GM12878 (cell line): ENCODE measurements around the gene SCCPDH. TPM values are rescaled to one million over a fixed set of nuclear protein-coding genes. Genes with fewer than 3 reads are reported as not detected.

Experiments
- ATAC-seq: fragments of 200-7000 bp; cut with Tn5 transposase; 3 replicates; pipeline ENCODE4 v1.9.1; 2020; ENCODE audit warnings: mild to moderate bottlenecking, moderate library complexity
- BruUV-seq: library from RNA; stranded (reverse); fragments of 400-500 nt; replicated peaks from 2 replicates; lab custom pipeline; 2021; lab: Mats Ljungman, UMichigan
- CTCF ChIA-PET: fragments of 300-600 bp; sonication (Branson Sonifier 250); formaldehyde crosslinking; extraction: SDS; loops from one replicate; lab custom pipeline; 2021; ENCODE audit warnings: inconsistent platforms; lab: Yijun Ruan, JAX
- POLR2A ChIA-PET: fragments of 350-600 bp; formaldehyde crosslinking; extraction: SDS; loops from one replicate; lab custom pipeline; 2021; ENCODE audit warnings: inconsistent platforms; lab: Charles Lee
- RAD21 ChIA-PET: fragments of 300-600 bp; sonication (Branson Sonifier 250); formaldehyde crosslinking; loops from one replicate; lab custom pipeline; 2023; ENCODE audit warnings: antibody characterized with exemption; ENCODE audit not compliant: unreplicated experiment; lab: Charles Lee
- SMC1A ChIA-PET: fragments of 300-600 bp; sonication (Branson Sonifier 250); formaldehyde crosslinking; loops from one replicate; lab custom pipeline; 2023; ENCODE audit not compliant: unreplicated experiment, uncharacterized antibody; lab: Charles Lee
- DNase-seq: peaks from one replicate; pipeline ENCODE4 v3.0.0-alpha.2; 2011; ENCODE audit warnings: low read depth, low spot score
- FAIRE-seq: peaks from 3 replicates; lab custom pipeline; 2011; peaks lifted over from hg19 to GRCh38; lab: Jason Lieb, UNC
- H2AFZ ChIP-seq: 2 replicates; pipeline ENCODE4 v1.6.0; 2011; ENCODE audit warnings: low read depth, low read length, control low read depth; ENCODE audit not compliant: control insufficient read depth
- H3K27ac ChIP-seq: 2 replicates; pipeline ENCODE4 v1.5.1; 2011; ENCODE audit warnings: control low read depth; ENCODE audit not compliant: control insufficient read depth, insufficient read depth
- H3K27me3 ChIP-seq, 2 experiments: replicated peaks in 1 of 2; 2 replicates each; pipeline versions ENCODE4 v1.6.0 to v1.6.1; 2011; ENCODE audit warnings: low read length in 1 of 2; ENCODE audit not compliant: control insufficient read depth in 2 of 2, insufficient read depth in 2 of 2
- H3K36me3 ChIP-seq, 2 experiments: 2 replicates each; pipeline ENCODE4 v1.5.1; 2011; ENCODE audit warnings: low read length in 1 of 2; ENCODE audit not compliant: control insufficient read depth in 2 of 2, insufficient read depth in 2 of 2
- H3K4me1 ChIP-seq: 2 replicates; pipeline ENCODE4 v1.6.1; 2011; ENCODE audit warnings: mild to moderate bottlenecking, low read length, moderate library complexity, mixed read lengths; ENCODE audit not compliant: control insufficient read depth, insufficient read depth
- H3K4me2 ChIP-seq: 2 replicates; pipeline ENCODE4 v1.6.0; 2011; ENCODE audit warnings: control low read depth; ENCODE audit not compliant: control insufficient read depth, insufficient read depth
- H3K4me3 ChIP-seq: fragments of 200-600 bp; sonication (generic); 2 replicates; pipeline ENCODE4 v1.5.1; 2016
- H3K79me2 ChIP-seq: 2 replicates; pipeline ENCODE4 v1.6.0; 2011; ENCODE audit warnings: low read length; ENCODE audit not compliant: control insufficient read depth, insufficient read depth
- H3K9ac ChIP-seq: 2 replicates; pipeline ENCODE4 v1.8.0; 2011; ENCODE audit warnings: low read length, control low read depth, mixed read lengths; ENCODE audit not compliant: control insufficient read depth, insufficient read depth
- H3K9me3 ChIP-seq: replicated peaks from 3 replicates; pipeline ENCODE4 v1.5.1; 2011; ENCODE audit warnings: mild to moderate bottlenecking, low read length; ENCODE audit not compliant: control insufficient read depth, insufficient read depth
- H4K20me1 ChIP-seq: 2 replicates; pipeline ENCODE4 v1.6.0; 2011; ENCODE audit not compliant: control insufficient read depth, insufficient read depth
- BCL11A ChIP-seq: IDR thresholded peaks from 2 replicates; pipeline ENCODE4 v1.6.1; 2011; ENCODE audit warnings: low read depth, low read length
- EP300 ChIP-seq, 2 experiments: fragments of 150-350 bp in 1 of 2; IDR thresholded peaks; 2 replicates each; pipeline ENCODE4 v1.6.1; 2011 to 2012; ENCODE audit warnings: low read depth in 2 of 2, low read length in 2 of 2, borderline replicate concordance in 1 of 2, improper control_type of control experiment in 1 of 2, inconsistent platforms in 1 of 2; ENCODE audit not compliant: control insufficient read depth in 1 of 2
- GABPA ChIP-seq: IDR thresholded peaks from 2 replicates; pipeline ENCODE4 v1.6.1; 2014; ENCODE audit warnings: antibody characterized with exemption, low read depth, mild to moderate bottlenecking, inconsistent platforms
- GATAD2B ChIP-seq: fragments of 450-650 bp; conservative IDR thresholded peaks from 2 replicates; pipeline ENCODE4 v1.6.1; 2017; ENCODE audit warnings: low read depth, mild to moderate bottlenecking, moderate library complexity
- HDGF ChIP-seq: fragments of 450-650 bp; IDR thresholded peaks from 2 replicates; pipeline ENCODE4 v1.6.1; 2016; ENCODE audit warnings: antibody characterized with exemption
- IKZF1 ChIP-seq: fragments of 450-650 bp; conservative IDR thresholded peaks from 2 replicates; pipeline ENCODE4 v1.6.1; 2017; ENCODE audit warnings: antibody characterized with exemption, mild to moderate bottlenecking
- PAX5 ChIP-seq: IDR thresholded peaks from 2 replicates; pipeline ENCODE4 v1.6.1; 2011; ENCODE audit warnings: low read depth, low read length, borderline replicate concordance
- PAX8 ChIP-seq: fragments of 450-650 bp; IDR thresholded peaks from 2 replicates; pipeline ENCODE4 v1.6.1; 2017; ENCODE audit warnings: mild to moderate bottlenecking, moderate library complexity
- RAD21 ChIP-seq: IDR thresholded peaks from 2 replicates; pipeline ENCODE4 v1.6.1; 2011; ENCODE audit warnings: mild to moderate bottlenecking, low read depth, low read length, moderate library complexity; ENCODE audit not compliant: insufficient read depth
- RB1 ChIP-seq: fragments of 450-650 bp; formaldehyde crosslinking; IDR thresholded peaks from 2 replicates; pipeline ENCODE4 v1.6.1; 2017; ENCODE audit warnings: mild to moderate bottlenecking, borderline replicate concordance
- TARDBP ChIP-seq: IDR thresholded peaks from 2 replicates; pipeline ENCODE4 v1.6.1; 2016; ENCODE audit warnings: borderline replicate concordance
- TCF7 ChIP-seq: IDR thresholded peaks from 2 replicates; pipeline ENCODE4 v1.6.1; 2014; ENCODE audit warnings: antibody characterized with exemption, borderline replicate concordance
- YY1 ChIP-seq: IDR thresholded peaks from 2 replicates; pipeline ENCODE4 v1.6.1; 2011; ENCODE audit warnings: low read depth, mild to moderate bottlenecking, low read length
- ZNF622 ChIP-seq: fragments of 450-650 bp; IDR thresholded peaks from 2 replicates; pipeline ENCODE4 v1.6.1; 2017; ENCODE audit warnings: mild to moderate bottlenecking, inconsistent platforms
- ZZZ3 ChIP-seq: IDR thresholded peaks from 2 replicates; pipeline ENCODE4 v1.6.1; 2011; ENCODE audit warnings: low read depth; ENCODE audit not compliant: control insufficient read depth, insufficient read length
- WGBS: methylation state at CpG from one replicate; pipeline ENCODE4 v1.1.6; 2016; ENCODE audit warnings: low lambda C conversion rate; ENCODE audit not compliant: insufficient replicate concordance, insufficient coverage; ENCODE audit errors: missing lambda C conversion rate; 5-methylcytosine and 5-hydroxymethylcytosine counted together
- in situ Hi-C: fragments of 300-500 bp; cut with MboI; formaldehyde crosslinking; loops from 9 replicates; pipeline ENCODE4 v1.14.3; 2018; ENCODE audit warnings: mixed read lengths
- intact Hi-C: fragments of 100-400 bp; cut with micrococcal nuclease; formaldehyde crosslinking; loops from one replicate; pipeline ENCODE4 v1.14.2; 2022; ENCODE audit not compliant: unreplicated experiment
- polyA plus RNA-seq, 11 experiments: library from polyadenylated mRNA; depleted of rRNA in 4 of 11; unstranded in 6 of 11; stranded (reverse) in 5 of 11; fragments of >200 nt; fragmentation: Nextera tagmentation in 4 of 11; fragmentation: Illumina TruSeq in 1 of 11; extraction: Ambion mirVana in 4 of 11; extraction: Trizol in 1 of 11; gene quantifications; 1 replicate in 1 of 11; 2 replicates in 10 of 11; pipeline versions ENCODE4 v1.2.1 to v1.2.3, GENCODE V29; 2011 to 2016; ENCODE audit warnings: inconsistent platforms in 2 of 11, missing spikeins in 2 of 11, low read depth in 1 of 11
- total RNA-seq, 4 experiments: library from RNA; depleted of rRNA in 3 of 4; stranded (reverse); fragments of >200 nt in 3 of 4; fragmentation: Illumina TruSeq in 1 of 4; extraction: Trizol in 1 of 4; gene quantifications; 2 replicates each; pipeline versions ENCODE4 v1.2.1 to v1.2.3, GENCODE V29; 2013 to 2021
- TF ChIP-seq, protein P1 (sequence below): fragments of 150-350 bp; IDR thresholded peaks from 2 replicates; pipeline ENCODE4 v1.6.1; 2016; ENCODE audit warnings: low read depth, low read length
- TF ChIP-seq, protein P2 (sequence below): IDR thresholded peaks from 2 replicates; pipeline ENCODE4 v1.6.1; 2012; ENCODE audit warnings: low read depth, low read length, improper control_type of control experiment
- TF ChIP-seq, protein P3 (sequence below): fragments of 450-650 bp; IDR thresholded peaks from 2 replicates; pipeline ENCODE4 v1.6.1; 2018; ENCODE audit warnings: mild to moderate bottlenecking, low read depth, moderate library complexity; ENCODE audit not compliant: partially characterized antibody

Gene SCCPDH
- total and polyA plus RNA-seq, 10 of the 15 experiments (the other 5 are each of a cell fraction or from before 2014, with no cell fraction given): 5.4 to 44.8 (median 24.5) TPM

GRCh38 chr1:246755419-246755818 lies 31.2 kb downstream of the SCCPDH start:
- no peak overlapping the region for H3K9ac ChIP-seq
- in situ Hi-C loops: loop anchor here (5.0 kb wide), 1 partner anchor 258 kb away; no protein-coding TSS in a partner anchor
- peaks cover 0 to 5% of the 10 kb centered on the region in 2 experiments; a peak in 1 of 4 replicates for H3K36me3 ChIP-seq
- H3K79me2 ChIP-seq: no peaks in the 10 kb centered on the region
- 96% methylated on average over 8 of the region's 8 CpGs for WGBS
- TF ChIP-seq TARDBP (no peak), HDGF (no peak), EP300 (IDR thresholded peaks at IDR 0.05; ENCODE audit: borderline replicate concordance in 1 of 2, control insufficient read depth in 1 of 2, low read depth in 2 of 2, low read length in 2 of 2) (no peak), PAX5 (no peak), YY1 (no peak), RB1 (no peak), RAD21 (no peak), ZNF622 (no peak), GATAD2B (no peak), TCF7 (no peak), GABPA (no peak), ZZZ3 (no peak), PAX8 (no peak), IKZF1 (no peak), BCL11A (no peak)
- TF ChIP-seq, protein P1, sequence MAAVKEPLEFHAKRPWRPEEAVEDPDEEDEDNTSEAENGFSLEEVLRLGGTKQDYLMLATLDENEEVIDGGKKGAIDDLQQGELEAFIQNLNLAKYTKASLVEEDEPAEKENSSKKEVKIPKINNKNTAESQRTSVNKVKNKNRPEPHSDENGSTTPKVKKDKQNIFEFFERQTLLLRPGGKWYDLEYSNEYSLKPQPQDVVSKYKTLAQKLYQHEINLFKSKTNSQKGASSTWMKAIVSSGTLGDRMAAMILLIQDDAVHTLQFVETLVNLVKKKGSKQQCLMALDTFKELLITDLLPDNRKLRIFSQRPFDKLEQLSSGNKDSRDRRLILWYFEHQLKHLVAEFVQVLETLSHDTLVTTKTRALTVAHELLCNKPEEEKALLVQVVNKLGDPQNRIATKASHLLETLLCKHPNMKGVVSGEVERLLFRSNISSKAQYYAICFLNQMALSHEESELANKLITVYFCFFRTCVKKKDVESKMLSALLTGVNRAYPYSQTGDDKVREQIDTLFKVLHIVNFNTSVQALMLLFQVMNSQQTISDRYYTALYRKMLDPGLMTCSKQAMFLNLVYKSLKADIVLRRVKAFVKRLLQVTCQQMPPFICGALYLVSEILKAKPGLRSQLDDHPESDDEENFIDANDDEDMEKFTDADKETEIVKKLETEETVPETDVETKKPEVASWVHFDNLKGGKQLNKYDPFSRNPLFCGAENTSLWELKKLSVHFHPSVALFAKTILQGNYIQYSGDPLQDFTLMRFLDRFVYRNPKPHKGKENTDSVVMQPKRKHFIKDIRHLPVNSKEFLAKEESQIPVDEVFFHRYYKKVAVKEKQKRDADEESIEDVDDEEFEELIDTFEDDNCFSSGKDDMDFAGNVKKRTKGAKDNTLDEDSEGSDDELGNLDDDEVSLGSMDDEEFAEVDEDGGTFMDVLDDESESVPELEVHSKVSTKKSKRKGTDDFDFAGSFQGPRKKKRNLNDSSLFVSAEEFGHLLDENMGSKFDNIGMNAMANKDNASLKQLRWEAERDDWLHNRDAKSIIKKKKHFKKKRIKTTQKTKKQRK: no peak
- TF ChIP-seq, protein P2, sequence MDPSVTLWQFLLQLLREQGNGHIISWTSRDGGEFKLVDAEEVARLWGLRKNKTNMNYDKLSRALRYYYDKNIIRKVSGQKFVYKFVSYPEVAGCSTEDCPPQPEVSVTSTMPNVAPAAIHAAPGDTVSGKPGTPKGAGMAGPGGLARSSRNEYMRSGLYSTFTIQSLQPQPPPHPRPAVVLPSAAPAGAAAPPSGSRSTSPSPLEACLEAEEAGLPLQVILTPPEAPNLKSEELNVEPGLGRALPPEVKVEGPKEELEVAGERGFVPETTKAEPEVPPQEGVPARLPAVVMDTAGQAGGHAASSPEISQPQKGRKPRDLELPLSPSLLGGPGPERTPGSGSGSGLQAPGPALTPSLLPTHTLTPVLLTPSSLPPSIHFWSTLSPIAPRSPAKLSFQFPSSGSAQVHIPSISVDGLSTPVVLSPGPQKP: no peak
- TF ChIP-seq, protein P3, sequence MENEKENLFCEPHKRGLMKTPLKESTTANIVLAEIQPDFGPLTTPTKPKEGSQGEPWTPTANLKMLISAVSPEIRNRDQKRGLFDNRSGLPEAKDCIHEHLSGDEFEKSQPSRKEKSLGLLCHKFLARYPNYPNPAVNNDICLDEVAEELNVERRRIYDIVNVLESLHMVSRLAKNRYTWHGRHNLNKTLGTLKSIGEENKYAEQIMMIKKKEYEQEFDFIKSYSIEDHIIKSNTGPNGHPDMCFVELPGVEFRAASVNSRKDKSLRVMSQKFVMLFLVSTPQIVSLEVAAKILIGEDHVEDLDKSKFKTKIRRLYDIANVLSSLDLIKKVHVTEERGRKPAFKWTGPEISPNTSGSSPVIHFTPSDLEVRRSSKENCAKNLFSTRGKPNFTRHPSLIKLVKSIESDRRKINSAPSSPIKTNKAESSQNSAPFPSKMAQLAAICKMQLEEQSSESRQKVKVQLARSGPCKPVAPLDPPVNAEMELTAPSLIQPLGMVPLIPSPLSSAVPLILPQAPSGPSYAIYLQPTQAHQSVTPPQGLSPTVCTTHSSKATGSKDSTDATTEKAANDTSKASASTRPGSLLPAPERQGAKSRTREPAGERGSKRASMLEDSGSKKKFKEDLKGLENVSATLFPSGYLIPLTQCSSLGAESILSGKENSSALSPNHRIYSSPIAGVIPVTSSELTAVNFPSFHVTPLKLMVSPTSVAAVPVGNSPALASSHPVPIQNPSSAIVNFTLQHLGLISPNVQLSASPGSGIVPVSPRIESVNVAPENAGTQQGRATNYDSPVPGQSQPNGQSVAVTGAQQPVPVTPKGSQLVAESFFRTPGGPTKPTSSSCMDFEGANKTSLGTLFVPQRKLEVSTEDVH: no peak
- ChIA-PET CTCF (interaction anchor here (0.8 to 2.7 kb wide), 17 partner anchors 9 to 267 kb away, joined by 3 to 13 read pairs (median 4); partner anchors contain the start of gene SMYD3), SMC1A (interaction anchor here (1.2 kb wide), 2 partner anchors 12 to 552 kb away, joined by 3 to 6 read pairs; no protein-coding TSS in a partner anchor), RAD21 (interaction anchor here (1.3 kb wide), 1 partner anchor 260 kb away, joined by 4 read pairs; no protein-coding TSS in a partner anchor), POLR2A (no interaction called here)
- no peaks in the 10 kb centered on the region for H3K9me3 ChIP-seq
- H3K4me1 ChIP-seq: no peaks in the 10 kb centered on the region
- BruUV-seq: no TSS peak
- intact Hi-C loops: loop anchor here (2.0 to 10.0 kb wide), 2 partner anchors 57 to 1601 kb away; partner anchors contain the start of gene KIF26B
- no peak for ATAC-seq
- no peak overlapping the region for H2AFZ ChIP-seq
- H4K20me1 ChIP-seq: no peaks in the 10 kb centered on the region
- no peak for FAIRE-seq
- H3K27me3 ChIP-seq: no peaks in the 10 kb centered on the region
- DNase-seq: no peak
- H3K27ac ChIP-seq: no peak overlapping the region
- H3K4me3 ChIP-seq: no peak overlapping the region
- no peak overlapping the region for H3K4me2 ChIP-seq
